ENCODE measurements around the gene TK1.

DNA sequence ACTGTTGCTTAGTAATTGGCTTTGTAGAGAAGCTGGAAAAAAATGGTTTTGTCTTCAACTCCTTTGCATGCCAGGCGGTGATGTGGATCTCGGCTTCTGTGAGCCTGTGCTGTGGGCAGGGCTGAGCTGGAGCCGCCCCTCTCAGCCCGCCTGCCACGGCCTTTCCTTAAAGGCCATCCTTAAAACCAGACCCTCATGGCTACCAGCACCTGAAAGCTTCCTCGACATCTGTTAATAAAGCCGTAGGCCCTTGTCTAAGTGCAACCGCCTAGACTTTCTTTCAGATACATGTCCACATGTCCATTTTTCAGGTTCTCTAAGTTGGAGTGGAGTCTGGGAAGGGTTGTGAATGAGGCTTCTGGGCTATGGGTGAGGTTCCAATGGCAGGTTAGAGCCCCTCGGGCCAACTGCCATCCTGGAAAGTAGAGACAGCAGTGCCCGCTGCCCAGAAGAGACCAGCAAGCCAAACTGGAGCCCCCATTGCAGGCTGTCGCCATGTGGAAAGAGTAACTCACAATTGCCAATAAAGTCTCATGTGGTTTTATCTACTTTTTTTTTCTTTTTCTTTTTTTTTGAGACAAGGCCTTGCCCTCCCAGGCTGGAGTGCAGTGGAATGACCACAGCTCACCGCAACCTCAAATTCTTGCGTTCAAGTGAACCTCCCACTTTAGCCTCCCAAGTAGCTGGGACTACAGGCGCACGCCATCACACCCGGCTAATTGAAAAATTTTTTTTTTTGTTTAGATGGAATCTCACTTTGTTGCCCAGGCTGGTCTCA is 38.4 kb upstream of the TK1 start:
- TF ChIP-seq POLR2A (IDR thresholded peaks at IDR 0.05; ENCODE audit: low read depth, low read length) (no peak), POLR2AphosphoS5 (IDR thresholded peaks at IDR 0.05; ENCODE audit: low read depth, low read length) (no peak)
